K562 (cell line): Measurements from ENCODE around the gene KEL.

Experiments
- FOXA1 ChIP-seq: fragments of 450-650 bp; IDR thresholded peaks from 2 replicates; pipeline ENCODE4 v1.6.1; 2016; ENCODE audit warnings: mild to moderate bottlenecking, borderline replicate concordance
- MCM2 ChIP-seq: fragments of 450-650 bp; IDR thresholded peaks from 2 replicates; pipeline ENCODE4 v1.6.1; 2017; ENCODE audit warnings: low read depth, mild to moderate bottlenecking
- MTF1 ChIP-seq: fragments of 250-450 bp; sonication (Bioruptor Pico); IDR thresholded peaks from 2 replicates; pipeline ENCODE4 v1.9.0; 2021; ENCODE audit warnings: moderate library complexity, mild to moderate bottlenecking, inconsistent platforms, borderline replicate concordance
- NFYB ChIP-seq: IDR thresholded peaks from 2 replicates; pipeline ENCODE4 v1.6.1; 2011; ENCODE audit warnings: mild to moderate bottlenecking, moderate library complexity; ENCODE audit not compliant: insufficient read length; ENCODE audit errors: extremely low read depth
- POLR2A ChIP-seq: fragments of 450-650 bp; conservative IDR thresholded peaks from 2 replicates; pipeline ENCODE4 v1.6.1; 2016
- REST ChIP-seq, 2 experiments: fragments of 450-650 bp; formaldehyde crosslinking in 1 of 2; IDR thresholded peaks; 2 replicates each; pipeline versions ENCODE4 v1.4.0 to v1.6.1; 2014 to 2020; ENCODE audit warnings: mild to moderate bottlenecking in 2 of 2, borderline replicate concordance in 1 of 2, low read depth in 1 of 2
- SLC30A9 ChIP-seq: fragments of 250-450 bp; sonication (Bioruptor Pico); IDR thresholded peaks from 2 replicates; pipeline ENCODE4 v1.8.0; 2022; ENCODE audit warnings: mild to moderate bottlenecking, moderate library complexity
- SMAD3 ChIP-seq: fragments of 450-650 bp; formaldehyde crosslinking; conservative IDR thresholded peaks from 2 replicates; pipeline ENCODE4 v1.4.0; 2020; ENCODE audit warnings: mild to moderate bottlenecking
- SMC3 ChIP-seq: conservative IDR thresholded peaks from 2 replicates; pipeline ENCODE4 v1.6.1; 2011; ENCODE audit warnings: low read depth, low read length, improper control_type of control experiment; ENCODE audit not compliant: insufficient read depth
- SP1 ChIP-seq: sonication (generic); formaldehyde crosslinking; IDR thresholded peaks from 2 replicates; pipeline ENCODE4 v1.8.1; 2022; ENCODE audit warnings: mild to moderate bottlenecking, missing genetic modification reagents
- ZBTB8A ChIP-seq: fragments of 450-650 bp; IDR thresholded peaks from 2 replicates; pipeline ENCODE4 v1.6.1; 2018; ENCODE audit warnings: mild to moderate bottlenecking, moderate library complexity; ENCODE audit not compliant: partially characterized antibody
- TF ChIP-seq, protein P1 (sequence below): fragments of 250-450 bp; sonication (Bioruptor Pico); IDR thresholded peaks from 2 replicates; pipeline ENCODE4 v1.5.0; 2020; ENCODE audit warnings: mild to moderate bottlenecking, borderline replicate concordance
- TF ChIP-seq, protein P2 (sequence below), 3 experiments: IDR thresholded peaks in 2 of 3; conservative IDR thresholded peaks in 1 of 3; 2 replicates each; pipeline ENCODE4 v1.5.1; 2011 to 2012; ENCODE audit warnings: low read length in 3 of 3, mild to moderate bottlenecking in 3 of 3, control low read depth in 2 of 3, improper control_type of control experiment in 1 of 3, inconsistent platforms in 1 of 3, low read depth in 1 of 3, mixed read lengths in 1 of 3, moderate library complexity in 1 of 3; ENCODE audit not compliant: insufficient read depth in 2 of 3

GRCh38 chr7:142997456-142997989 lies 35.4 kb upstream of the KEL start:
- no peak for TF ChIP-seq SMAD3
- no peak for TF ChIP-seq MTF1 (CRISPR knock-in tag)
- TF ChIP-seq FOXA1, result no peak
- no peak for TF ChIP-seq NFYB
- TF ChIP-seq, protein P1, sequence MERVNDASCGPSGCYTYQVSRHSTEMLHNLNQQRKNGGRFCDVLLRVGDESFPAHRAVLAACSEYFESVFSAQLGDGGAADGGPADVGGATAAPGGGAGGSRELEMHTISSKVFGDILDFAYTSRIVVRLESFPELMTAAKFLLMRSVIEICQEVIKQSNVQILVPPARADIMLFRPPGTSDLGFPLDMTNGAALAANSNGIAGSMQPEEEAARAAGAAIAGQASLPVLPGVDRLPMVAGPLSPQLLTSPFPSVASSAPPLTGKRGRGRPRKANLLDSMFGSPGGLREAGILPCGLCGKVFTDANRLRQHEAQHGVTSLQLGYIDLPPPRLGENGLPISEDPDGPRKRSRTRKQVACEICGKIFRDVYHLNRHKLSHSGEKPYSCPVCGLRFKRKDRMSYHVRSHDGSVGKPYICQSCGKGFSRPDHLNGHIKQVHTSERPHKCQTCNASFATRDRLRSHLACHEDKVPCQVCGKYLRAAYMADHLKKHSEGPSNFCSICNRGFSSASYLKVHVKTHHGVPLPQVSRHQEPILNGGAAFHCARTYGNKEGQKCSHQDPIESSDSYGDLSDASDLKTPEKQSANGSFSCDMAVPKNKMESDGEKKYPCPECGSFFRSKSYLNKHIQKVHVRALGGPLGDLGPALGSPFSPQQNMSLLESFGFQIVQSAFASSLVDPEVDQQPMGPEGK (CRISPR knock-in tag), result no peak
- no peak for TF ChIP-seq SMC3
- TF ChIP-seq, protein P2, sequence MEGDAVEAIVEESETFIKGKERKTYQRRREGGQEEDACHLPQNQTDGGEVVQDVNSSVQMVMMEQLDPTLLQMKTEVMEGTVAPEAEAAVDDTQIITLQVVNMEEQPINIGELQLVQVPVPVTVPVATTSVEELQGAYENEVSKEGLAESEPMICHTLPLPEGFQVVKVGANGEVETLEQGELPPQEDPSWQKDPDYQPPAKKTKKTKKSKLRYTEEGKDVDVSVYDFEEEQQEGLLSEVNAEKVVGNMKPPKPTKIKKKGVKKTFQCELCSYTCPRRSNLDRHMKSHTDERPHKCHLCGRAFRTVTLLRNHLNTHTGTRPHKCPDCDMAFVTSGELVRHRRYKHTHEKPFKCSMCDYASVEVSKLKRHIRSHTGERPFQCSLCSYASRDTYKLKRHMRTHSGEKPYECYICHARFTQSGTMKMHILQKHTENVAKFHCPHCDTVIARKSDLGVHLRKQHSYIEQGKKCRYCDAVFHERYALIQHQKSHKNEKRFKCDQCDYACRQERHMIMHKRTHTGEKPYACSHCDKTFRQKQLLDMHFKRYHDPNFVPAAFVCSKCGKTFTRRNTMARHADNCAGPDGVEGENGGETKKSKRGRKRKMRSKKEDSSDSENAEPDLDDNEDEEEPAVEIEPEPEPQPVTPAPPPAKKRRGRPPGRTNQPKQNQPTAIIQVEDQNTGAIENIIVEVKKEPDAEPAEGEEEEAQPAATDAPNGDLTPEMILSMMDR (IDR thresholded peaks at IDR 0.05 in 2 of 3, conservative IDR thresholded peaks at IDR 0.05 in 1 of 3; ENCODE audit: insufficient read depth in 2 of 3, low read depth in 1 of 3, low read length in 3 of 3), result no peak
- TF ChIP-seq MCM2, result no peak
- TF ChIP-seq POLR2A, result no peak
- TF ChIP-seq SP1, result no peak
- no peak for TF ChIP-seq SLC30A9 (CRISPR knock-in tag)
- TF ChIP-seq ZBTB8A, result no peak
- no peak for TF ChIP-seq REST (IDR thresholded peaks at IDR 0.05; ENCODE audit: borderline replicate concordance)
- TF ChIP-seq REST (CRISPR knock-in tag; IDR thresholded peaks at IDR 0.05; ENCODE audit: low read depth), result no peak
